Esophagus muscularis mucosa (tissue), 4 donors: ENCODE measurements around the gene WDR26.

Experiments
- EP300 ChIP-seq: sonication (generic); formaldehyde crosslinking; IDR thresholded peaks from one replicate; pipeline ENCODE4 v1.6.1; 2017; ENCODE audit warnings: antibody characterized with exemption
- POLR2A ChIP-seq: fragments of 450-650 bp; IDR thresholded peaks from one replicate; pipeline ENCODE4 v1.6.1; 2017; ENCODE audit warnings: antibody characterized with exemption, moderate library complexity, mild to moderate bottlenecking, low read depth
- POLR2AphosphoS5 ChIP-seq, 2 donors: sonication (generic); formaldehyde crosslinking; IDR thresholded peaks; one replicate each; pipeline ENCODE4 v1.6.1; 2017; ENCODE audit warnings: antibody characterized with exemption in 2 of 2
- TF ChIP-seq, protein P1 (sequence below), 3 experiments: fragments of 200-600 bp in 2 of 3; fragments of 450-650 bp in 1 of 3; sonication (generic) in 2 of 3; IDR thresholded peaks; one replicate each; pipeline ENCODE4 v1.5.1; 2017 to 2019; ENCODE audit warnings: antibody characterized with exemption in 3 of 3, mild to moderate bottlenecking in 2 of 3, moderate library complexity in 1 of 3

DNA sequence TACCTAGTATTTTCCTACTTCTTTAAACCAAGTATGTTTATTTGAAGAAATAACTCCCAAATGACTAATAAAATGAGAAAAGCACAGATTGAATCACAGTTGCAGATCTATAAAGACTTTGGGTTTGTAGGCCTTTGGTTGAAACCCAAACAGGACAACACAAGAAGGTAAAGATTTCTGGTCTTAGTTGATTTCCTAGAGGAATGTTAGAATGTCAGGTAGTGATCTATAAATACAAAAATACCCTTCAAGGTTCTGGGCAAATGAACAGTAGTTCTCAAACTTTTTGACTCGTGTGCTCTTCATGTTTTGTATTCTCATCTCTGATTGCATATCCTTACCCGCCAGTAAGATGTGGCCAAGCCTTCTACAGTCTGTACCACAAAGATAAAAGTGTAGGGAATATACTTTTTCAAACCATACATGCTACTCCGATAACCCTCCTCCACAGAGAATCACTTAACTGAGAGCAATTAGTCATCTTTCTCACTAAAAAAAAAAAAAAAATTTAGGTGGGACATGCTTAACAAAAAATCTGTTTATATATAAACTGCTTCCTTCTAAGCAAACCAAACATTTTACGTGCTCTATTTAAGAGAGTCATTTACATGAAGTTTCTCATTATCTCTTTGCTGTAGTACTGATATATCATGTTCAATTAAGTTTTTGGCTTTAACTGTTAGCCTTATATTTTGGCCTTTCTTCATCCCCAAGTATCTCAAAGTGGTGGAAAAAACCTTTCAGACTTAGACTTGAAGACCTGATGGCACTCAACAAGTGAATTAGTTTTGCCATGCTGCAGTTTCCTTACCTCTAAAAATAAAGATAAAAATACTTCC, 42.0 kb downstream of the WDR26 start:
- TF ChIP-seq POLR2AphosphoS5 (IDR thresholded peaks at IDR 0.05) (no peak), EP300 (no peak), POLR2A (no peak)
- TF ChIP-seq, protein P1, sequence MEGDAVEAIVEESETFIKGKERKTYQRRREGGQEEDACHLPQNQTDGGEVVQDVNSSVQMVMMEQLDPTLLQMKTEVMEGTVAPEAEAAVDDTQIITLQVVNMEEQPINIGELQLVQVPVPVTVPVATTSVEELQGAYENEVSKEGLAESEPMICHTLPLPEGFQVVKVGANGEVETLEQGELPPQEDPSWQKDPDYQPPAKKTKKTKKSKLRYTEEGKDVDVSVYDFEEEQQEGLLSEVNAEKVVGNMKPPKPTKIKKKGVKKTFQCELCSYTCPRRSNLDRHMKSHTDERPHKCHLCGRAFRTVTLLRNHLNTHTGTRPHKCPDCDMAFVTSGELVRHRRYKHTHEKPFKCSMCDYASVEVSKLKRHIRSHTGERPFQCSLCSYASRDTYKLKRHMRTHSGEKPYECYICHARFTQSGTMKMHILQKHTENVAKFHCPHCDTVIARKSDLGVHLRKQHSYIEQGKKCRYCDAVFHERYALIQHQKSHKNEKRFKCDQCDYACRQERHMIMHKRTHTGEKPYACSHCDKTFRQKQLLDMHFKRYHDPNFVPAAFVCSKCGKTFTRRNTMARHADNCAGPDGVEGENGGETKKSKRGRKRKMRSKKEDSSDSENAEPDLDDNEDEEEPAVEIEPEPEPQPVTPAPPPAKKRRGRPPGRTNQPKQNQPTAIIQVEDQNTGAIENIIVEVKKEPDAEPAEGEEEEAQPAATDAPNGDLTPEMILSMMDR (IDR thresholded peaks at IDR 0.05) = no peak
